ENCODE data around the gene ABLIM1. TPM values are rescaled to one million over a fixed set of nuclear protein-coding genes. Genes with fewer than 3 reads are reported as not detected.

Gene ABLIM1
- total and polyA plus RNA-seq, 2 of the 13 experiments (the other 11 are each of a cell fraction or from before 2014, with no cell fraction given), result 59.4 to 92.7 TPM

GRCh38 chr10:114631666-114632417, 26.2 kb downstream of the ABLIM1 start (continued):
- TF ChIP-seq, protein P1, sequence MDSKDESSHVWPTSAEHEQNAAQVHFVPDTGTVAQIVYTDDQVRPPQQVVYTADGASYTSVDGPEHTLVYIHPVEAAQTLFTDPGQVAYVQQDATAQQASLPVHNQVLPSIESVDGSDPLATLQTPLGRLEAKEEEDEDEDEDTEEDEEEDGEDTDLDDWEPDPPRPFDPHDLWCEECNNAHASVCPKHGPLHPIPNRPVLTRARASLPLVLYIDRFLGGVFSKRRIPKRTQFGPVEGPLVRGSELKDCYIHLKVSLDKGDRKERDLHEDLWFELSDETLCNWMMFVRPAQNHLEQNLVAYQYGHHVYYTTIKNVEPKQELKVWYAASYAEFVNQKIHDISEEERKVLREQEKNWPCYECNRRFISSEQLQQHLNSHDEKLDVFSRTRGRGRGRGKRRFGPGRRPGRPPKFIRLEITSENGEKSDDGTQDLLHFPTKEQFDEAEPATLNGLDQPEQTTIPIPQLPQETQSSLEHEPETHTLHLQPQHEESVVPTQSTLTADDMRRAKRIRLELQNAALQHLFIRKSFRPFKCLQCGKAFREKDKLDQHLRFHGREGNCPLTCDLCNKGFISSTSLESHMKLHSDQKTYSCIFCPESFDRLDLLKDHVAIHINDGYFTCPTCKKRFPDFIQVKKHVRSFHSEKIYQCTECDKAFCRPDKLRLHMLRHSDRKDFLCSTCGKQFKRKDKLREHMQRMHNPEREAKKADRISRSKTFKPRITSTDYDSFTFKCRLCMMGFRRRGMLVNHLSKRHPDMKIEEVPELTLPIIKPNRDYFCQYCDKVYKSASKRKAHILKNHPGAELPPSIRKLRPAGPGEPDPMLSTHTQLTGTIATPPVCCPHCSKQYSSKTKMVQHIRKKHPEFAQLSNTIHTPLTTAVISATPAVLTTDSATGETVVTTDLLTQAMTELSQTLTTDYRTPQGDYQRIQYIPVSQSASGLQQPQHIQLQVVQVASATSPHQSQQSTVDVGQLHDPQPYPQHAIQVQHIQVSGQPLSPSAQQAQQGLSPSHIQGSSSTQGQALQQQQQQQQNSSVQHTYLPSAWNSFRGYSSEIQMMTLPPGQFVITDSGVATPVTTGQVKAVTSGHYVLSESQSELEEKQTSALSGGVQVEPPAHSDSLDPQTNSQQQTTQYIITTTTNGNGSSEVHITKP (CRISPR knock-in tag; IDR thresholded peaks at IDR 0.05; ENCODE audit: low read depth), result no peak
- no peak for TF ChIP-seq SMC3 (IDR thresholded peaks at IDR 0.05; ENCODE audit: low read length)
- no peak for TF ChIP-seq ZNF772 (CRISPR knock-in tag; IDR thresholded peaks at IDR 0.05)
- no peak for TF ChIP-seq ZNF124 (CRISPR knock-in tag; IDR thresholded peaks at IDR 0.05)
- no peak for TF ChIP-seq POLR2A (IDR thresholded peaks at IDR 0.05; ENCODE audit: insufficient read depth in 1 of 2, low read depth in 2 of 2, low read length in 2 of 2)
- TF ChIP-seq ZNF12 (CRISPR knock-in tag; IDR thresholded peaks at IDR 0.05), result peak; percentile 99
- TF ChIP-seq MNT (IDR thresholded peaks at IDR 0.05), result no peak
- 0 out of 2 replicates have a peak, but pooled peaks have one; percentile 36 for TF ChIP-seq TSC22D2 (CRISPR knock-in tag; IDR thresholded peaks at IDR 0.05; ENCODE audit: borderline replicate concordance)
- no peak for TF ChIP-seq MAFF (IDR thresholded peaks at IDR 0.05; ENCODE audit: low read depth, low read length)
- TF ChIP-seq XBP1 (CRISPR knock-in tag; IDR thresholded peaks at IDR 0.05), result no peak
- TF ChIP-seq, protein P2, sequence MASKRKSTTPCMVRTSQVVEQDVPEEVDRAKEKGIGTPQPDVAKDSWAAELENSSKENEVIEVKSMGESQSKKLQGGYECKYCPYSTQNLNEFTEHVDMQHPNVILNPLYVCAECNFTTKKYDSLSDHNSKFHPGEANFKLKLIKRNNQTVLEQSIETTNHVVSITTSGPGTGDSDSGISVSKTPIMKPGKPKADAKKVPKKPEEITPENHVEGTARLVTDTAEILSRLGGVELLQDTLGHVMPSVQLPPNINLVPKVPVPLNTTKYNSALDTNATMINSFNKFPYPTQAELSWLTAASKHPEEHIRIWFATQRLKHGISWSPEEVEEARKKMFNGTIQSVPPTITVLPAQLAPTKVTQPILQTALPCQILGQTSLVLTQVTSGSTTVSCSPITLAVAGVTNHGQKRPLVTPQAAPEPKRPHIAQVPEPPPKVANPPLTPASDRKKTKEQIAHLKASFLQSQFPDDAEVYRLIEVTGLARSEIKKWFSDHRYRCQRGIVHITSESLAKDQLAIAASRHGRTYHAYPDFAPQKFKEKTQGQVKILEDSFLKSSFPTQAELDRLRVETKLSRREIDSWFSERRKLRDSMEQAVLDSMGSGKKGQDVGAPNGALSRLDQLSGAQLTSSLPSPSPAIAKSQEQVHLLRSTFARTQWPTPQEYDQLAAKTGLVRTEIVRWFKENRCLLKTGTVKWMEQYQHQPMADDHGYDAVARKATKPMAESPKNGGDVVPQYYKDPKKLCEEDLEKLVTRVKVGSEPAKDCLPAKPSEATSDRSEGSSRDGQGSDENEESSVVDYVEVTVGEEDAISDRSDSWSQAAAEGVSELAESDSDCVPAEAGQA (IDR thresholded peaks at IDR 0.05; ENCODE audit: low read depth), result no peak
- TF ChIP-seq, protein P2 (CRISPR knock-in tag; IDR thresholded peaks at IDR 0.05; ENCODE audit: borderline replicate concordance), result no peak
- peak; percentile 37; the same call in 1 of the 2 replicates for TF ChIP-seq ZNF777 (CRISPR knock-in tag; IDR thresholded peaks at IDR 0.05)
- TF ChIP-seq ATF2 (CRISPR knock-in tag; IDR thresholded peaks at IDR 0.05), result no peak

All from HepG2 (cell line).